Ascending aorta (tissue), 2 donors: ENCODE measurements around the gene NLE1. TPM values are rescaled to one million over a fixed set of nuclear protein-coding genes. Genes with fewer than 3 reads are reported as not detected.
A peak's percentile ranks its signal among the peaks of the same experiment; 100 is the strongest.

Source experiments
- DNase-seq, 2 donors: peaks; one replicate each; pipeline ENCODE4 v3.0.0-alpha.2; 2019; ENCODE audit warnings: low spot score in 2 of 2
- H3K27ac ChIP-seq, 2 donors: fragments of 200-600 bp; sonication (generic); one replicate each; pipeline ENCODE4 v1.5.1; 2016 to 2017; ENCODE audit warnings: mild to moderate bottlenecking in 1 of 2
- H3K27me3 ChIP-seq: fragments of 200-600 bp; sonication (generic); one replicate; pipeline ENCODE4 v1.5.1; 2017
- H3K36me3 ChIP-seq, 2 donors: fragments of 200-600 bp; sonication (generic); one replicate each; pipeline ENCODE4 v1.5.1; 2016
- H3K4me1 ChIP-seq, 2 donors: fragments of 200-600 bp; sonication (generic); one replicate each; pipeline ENCODE4 v1.5.1; 2016 to 2017; ENCODE audit warnings: mild to moderate bottlenecking in 1 of 2
- H3K4me3 ChIP-seq, 2 donors: fragments of 200-600 bp; sonication (generic); one replicate each; pipeline ENCODE4 v1.5.1; 2016 to 2017; ENCODE audit warnings: mild to moderate bottlenecking in 1 of 2
- H3K9me3 ChIP-seq, 2 donors: fragments of 200-600 bp; sonication (generic); one replicate each; pipeline ENCODE4 v1.5.1; 2016
- intact Hi-C: fragments of 100-400 bp; cut with DNase I; formaldehyde crosslinking; loops from one replicate; pipeline ENCODE4 v1.15.1; 2023
- total RNA-seq: library from RNA; depleted of rRNA; stranded (reverse); fragments of >200 nt; gene quantifications from one replicate; pipeline ENCODE4 v1.1.0, GENCODE V29; 2016
- TF ChIP-seq, protein P1 (sequence below), 3 experiments: fragments of 200-600 bp in 2 of 3; fragments of 450-650 bp in 1 of 3; sonication (generic) in 2 of 3; IDR thresholded peaks; one replicate each; pipeline ENCODE4 v1.5.1; 2016 to 2019; ENCODE audit warnings: antibody characterized with exemption in 3 of 3, mild to moderate bottlenecking in 1 of 3, moderate library complexity in 1 of 3

NLE1 gene
- 3.8 TPM for total RNA-seq

DNA sequence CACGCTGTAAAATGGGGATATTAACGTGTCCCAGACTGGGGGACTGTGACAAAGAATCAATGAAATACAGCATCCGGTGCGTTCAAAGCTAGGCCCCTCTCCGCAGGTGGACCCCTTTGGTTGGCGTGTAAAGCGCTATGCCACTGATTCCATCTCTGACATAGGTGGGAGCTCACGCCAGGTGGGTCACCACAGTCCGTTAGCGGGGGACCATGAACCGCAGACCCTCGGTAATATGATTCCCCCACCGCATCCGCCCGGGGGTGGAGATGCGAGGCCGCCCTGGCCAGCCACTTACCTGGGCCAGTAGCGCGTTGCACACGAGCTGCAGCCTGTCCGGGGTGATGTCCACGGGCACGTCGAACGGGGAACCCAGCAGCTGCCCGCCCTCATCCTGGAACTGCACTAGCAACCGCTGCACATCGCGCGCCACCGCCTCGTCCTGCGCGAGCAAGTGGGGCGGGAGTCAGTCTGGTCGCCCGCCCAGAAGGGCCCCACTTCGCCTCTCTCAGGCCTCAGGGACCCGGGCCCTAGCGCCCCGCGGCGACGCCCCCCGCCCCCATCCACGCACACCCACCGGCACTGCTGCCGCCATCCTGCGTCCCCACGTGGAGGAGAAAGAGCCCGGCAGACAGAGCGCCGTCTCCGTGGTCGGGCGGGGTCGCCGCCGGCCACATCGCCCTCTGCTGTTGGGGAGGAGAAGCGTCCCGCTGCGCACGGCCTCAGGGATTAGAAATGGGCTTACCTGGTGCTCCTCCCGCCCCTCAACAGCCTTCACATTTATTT lies at the start of gene NLE1:
Gene NLE1, minus strand, starts transcription at position 623 of the 786 bp plus-strand sequence. Its CDS starts 28 bp downstream, at position 595.
- DNase-seq, result peak in 1 of 2 donors; percentile 87
- TF ChIP-seq, protein P1, sequence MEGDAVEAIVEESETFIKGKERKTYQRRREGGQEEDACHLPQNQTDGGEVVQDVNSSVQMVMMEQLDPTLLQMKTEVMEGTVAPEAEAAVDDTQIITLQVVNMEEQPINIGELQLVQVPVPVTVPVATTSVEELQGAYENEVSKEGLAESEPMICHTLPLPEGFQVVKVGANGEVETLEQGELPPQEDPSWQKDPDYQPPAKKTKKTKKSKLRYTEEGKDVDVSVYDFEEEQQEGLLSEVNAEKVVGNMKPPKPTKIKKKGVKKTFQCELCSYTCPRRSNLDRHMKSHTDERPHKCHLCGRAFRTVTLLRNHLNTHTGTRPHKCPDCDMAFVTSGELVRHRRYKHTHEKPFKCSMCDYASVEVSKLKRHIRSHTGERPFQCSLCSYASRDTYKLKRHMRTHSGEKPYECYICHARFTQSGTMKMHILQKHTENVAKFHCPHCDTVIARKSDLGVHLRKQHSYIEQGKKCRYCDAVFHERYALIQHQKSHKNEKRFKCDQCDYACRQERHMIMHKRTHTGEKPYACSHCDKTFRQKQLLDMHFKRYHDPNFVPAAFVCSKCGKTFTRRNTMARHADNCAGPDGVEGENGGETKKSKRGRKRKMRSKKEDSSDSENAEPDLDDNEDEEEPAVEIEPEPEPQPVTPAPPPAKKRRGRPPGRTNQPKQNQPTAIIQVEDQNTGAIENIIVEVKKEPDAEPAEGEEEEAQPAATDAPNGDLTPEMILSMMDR (IDR thresholded peaks at IDR 0.05), result peak; percentile 85 to 98 (median 96)
- peaks cover 17 to 26% of the 10 kb centered on the region in 2 donors for H3K36me3 ChIP-seq
- H3K27me3 ChIP-seq, result no peaks in the 10 kb centered on the region
- no peaks in the 10 kb centered on the region for H3K9me3 ChIP-seq
- H3K27ac ChIP-seq, result no peak within 1 kb of the TSS
- H3K4me1 ChIP-seq, result peaks cover 8 to 10% of the 10 kb centered on the region in 2 donors
- intact Hi-C loops, result no loop called here
- H3K4me3 ChIP-seq, result peak within 1 kb of the TSS; percentile 65 to 94

DNA sequence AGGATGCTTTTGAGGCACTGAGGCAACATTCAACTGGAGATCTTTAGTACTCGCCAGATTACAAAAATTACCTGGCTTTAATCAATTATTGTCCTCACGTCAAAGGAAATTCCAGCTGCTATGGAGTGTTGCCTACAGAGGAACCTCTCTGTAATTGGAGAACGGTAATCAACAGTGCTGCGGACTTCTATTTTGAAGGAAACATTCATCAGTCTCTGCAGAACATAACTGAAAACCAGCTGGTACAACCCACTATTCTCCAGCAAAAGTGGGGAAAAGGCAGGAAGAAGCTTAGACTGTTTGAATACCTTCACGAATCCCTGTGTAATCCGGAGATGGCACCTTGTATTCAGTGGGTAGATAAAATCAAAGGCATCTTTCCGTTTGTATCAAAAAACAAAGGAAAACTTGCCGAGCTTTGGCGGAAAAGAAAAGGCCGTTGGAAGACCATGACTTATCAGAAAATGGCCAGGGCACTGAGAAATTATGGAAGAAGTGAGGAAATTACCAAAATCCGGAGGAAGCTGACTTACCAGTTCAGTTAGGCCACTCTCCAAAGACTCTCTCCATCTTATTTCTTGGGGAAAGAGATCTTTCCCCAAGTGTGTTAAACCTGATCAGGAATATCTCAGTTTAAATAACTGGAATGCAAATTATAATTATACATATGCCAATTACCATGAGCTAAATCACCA lies 49.0 kb upstream of the NLE1 start:
- intact Hi-C loops, result no loop called here
- Histone ChIP-seq H3K27me3 (no peaks in the 10 kb centered on the region), H3K27ac (no peak overlapping the region), H3K4me3 (no peak overlapping the region), H3K36me3 (no peaks in the 10 kb centered on the region), H3K4me1 (no peaks in the 10 kb centered on the region), H3K9me3 (no peaks in the 10 kb centered on the region)
- TF ChIP-seq, protein P1 (IDR thresholded peaks at IDR 0.05), result no peak
- DNase-seq, result no peak

DNA sequence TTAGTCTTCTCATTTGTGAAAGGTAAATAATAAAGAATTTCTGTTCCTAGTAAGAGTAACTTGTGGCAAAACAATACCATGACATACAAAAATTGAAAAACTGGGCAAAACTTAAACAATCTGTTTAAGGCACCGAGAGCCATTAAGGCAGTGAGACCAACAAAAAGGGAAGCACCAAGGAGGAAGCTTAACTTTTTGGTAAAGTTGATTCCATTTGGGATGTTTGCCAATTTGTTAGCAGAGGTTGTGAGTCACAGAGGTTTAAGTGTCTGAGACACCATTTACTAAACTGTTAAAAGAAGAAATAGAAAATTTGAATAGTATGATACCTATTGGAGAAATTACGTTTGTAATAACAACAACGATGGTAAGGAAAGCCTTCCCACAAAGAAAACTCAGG lies 47.2 kb upstream of the NLE1 start:
- DNase-seq, result no peak
- no peaks in the 10 kb centered on the region for H3K36me3 ChIP-seq
- no peaks in the 10 kb centered on the region for H3K9me3 ChIP-seq
- no peaks in the 10 kb centered on the region for H3K27me3 ChIP-seq
- TF ChIP-seq, protein P1 (IDR thresholded peaks at IDR 0.05), result no peak
- H3K4me3 ChIP-seq, result no peak overlapping the region
- H3K27ac ChIP-seq, result no peak overlapping the region
- no peaks in the 10 kb centered on the region for H3K4me1 ChIP-seq
- intact Hi-C loops, result no loop called here

DNA sequence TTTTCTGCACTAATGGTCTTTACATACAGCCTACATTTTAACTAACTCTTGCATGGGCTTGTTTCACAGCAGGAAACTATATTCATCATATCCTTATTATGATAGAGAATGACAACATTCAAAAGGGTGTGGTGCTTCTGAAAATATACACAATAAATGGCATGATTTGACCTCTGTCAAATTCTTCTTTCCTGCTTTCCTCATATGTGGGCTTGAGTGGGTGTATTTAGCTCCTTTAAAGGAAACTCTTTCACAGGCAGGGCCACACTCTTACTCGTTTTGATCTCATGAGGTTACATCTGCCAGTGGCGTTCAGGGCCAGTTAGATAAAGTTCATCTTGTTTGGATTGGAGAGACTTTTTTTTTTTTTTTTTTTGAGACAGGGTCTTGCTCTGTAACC lies 46.0 kb upstream of the NLE1 start:
- intact Hi-C loops, result no loop called here
- no peak overlapping the region for H3K4me3 ChIP-seq
- no peaks in the 10 kb centered on the region for H3K27me3 ChIP-seq
- no peak overlapping the region for H3K27ac ChIP-seq
- no peaks in the 10 kb centered on the region for H3K36me3 ChIP-seq
- no peaks in the 10 kb centered on the region for H3K9me3 ChIP-seq
- TF ChIP-seq, protein P1 (IDR thresholded peaks at IDR 0.05), result no peak
- H3K4me1 ChIP-seq, result no peaks in the 10 kb centered on the region
- DNase-seq, result no peak

DNA sequence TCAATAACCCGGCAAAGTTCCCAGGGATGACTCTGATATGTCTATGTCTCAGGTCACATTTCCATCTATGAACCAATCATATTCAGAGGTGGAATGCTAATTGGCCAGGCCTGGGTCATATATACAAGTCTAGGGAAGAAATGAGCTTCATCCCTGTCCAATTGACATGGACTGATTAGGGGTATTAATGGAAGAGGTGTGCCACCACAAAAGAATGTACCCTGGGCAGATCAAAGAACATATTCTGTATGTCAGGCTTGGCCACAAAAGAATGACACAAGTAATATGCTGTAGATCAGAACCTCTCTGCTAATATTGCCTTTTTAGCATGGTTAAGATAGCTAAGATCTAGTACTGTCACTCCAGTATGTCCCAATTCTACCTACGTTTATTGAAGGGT lies 45.4 kb upstream of the NLE1 start:
- Histone ChIP-seq H3K9me3 (no peaks in the 10 kb centered on the region), H3K4me1 (no peaks in the 10 kb centered on the region), H3K27ac (no peak overlapping the region), H3K4me3 (no peak overlapping the region), H3K27me3 (no peaks in the 10 kb centered on the region), H3K36me3 (no peaks in the 10 kb centered on the region)
- no peak for DNase-seq
- intact Hi-C loops, result no loop called here
- TF ChIP-seq, protein P1 (IDR thresholded peaks at IDR 0.05), result no peak
